GM21529 (cell line): ENCODE results near the gene GUCY1A1.

Experiments
- ATAC-seq: cut with Tn5 transposase; IDR thresholded peaks from one replicate; pipeline ENCODE4 v1.9.1; 2021; ENCODE audit not compliant: unreplicated experiment

Gene GUCY1A1

GRCh38 chr4:155734951-155735350, 68.3 kb downstream of the GUCY1A1 start:
- no peak for ATAC-seq

GRCh38 chr4:155735496-155735895, 68.8 kb downstream of the GUCY1A1 start:
- no peak for ATAC-seq

GRCh38 chr4:155738548-155738947, 71.9 kb downstream of the GUCY1A1 start:
- ATAC-seq, result no peak

- no peak for ATAC-seq
Measured at GRCh38 chr4:155741546-155741945, 74.9 kb downstream of the GUCY1A1 start.

GRCh38 chr4:155742310-155743015, 75.8 kb downstream of the GUCY1A1 start:
- ATAC-seq, result no peak

- ATAC-seq, result no peak
Measured at GRCh38 chr4:155745984-155746383, 79.3 kb downstream of the GUCY1A1 start.

- no peak for ATAC-seq
Measured at GRCh38 chr4:155748039-155748438, 81.4 kb downstream of the GUCY1A1 start.

- no peak for ATAC-seq
Measured at GRCh38 chr4:155749041-155749440, 82.4 kb downstream of the GUCY1A1 start.

GRCh38 chr4:155751569-155751968, 84.9 kb downstream of the GUCY1A1 start:
- ATAC-seq, result no peak

- no peak for ATAC-seq
Measured at GRCh38 chr4:155757745-155758265, 91.2 kb downstream of the GUCY1A1 start.

- peak; percentile 95 for ATAC-seq
Measured at GRCh38 chr4:155758481-155759371, 92.1 kb downstream of the GUCY1A1 start, which contains the start of gene GUCY1B1. TSS of gene GUCY1B1 (plus strand) at chr4:155759021. CDS start at chr4:155759141, 120 bp downstream.

- ATAC-seq, result no peak
Measured at GRCh38 chr4:155759372-155760252, 93.0 kb downstream of the GUCY1A1 start.

GRCh38 chr4:155761047-155761446, 94.4 kb downstream of the GUCY1A1 start:
- ATAC-seq, result no peak

GRCh38 chr4:155761916-155762315, 95.3 kb downstream of the GUCY1A1 start:
- ATAC-seq, result no peak

- no peak for ATAC-seq
Measured at GRCh38 chr4:155762334-155762733, 95.7 kb downstream of the GUCY1A1 start.

GRCh38 chr4:155763551-155763950, 96.9 kb downstream of the GUCY1A1 start:
- ATAC-seq, result no peak

- ATAC-seq, result no peak
Measured at GRCh38 chr4:155765149-155765548, 98.5 kb downstream of the GUCY1A1 start.

GRCh38 chr4:155766622-155767021, 100.0 kb downstream of the GUCY1A1 start:
- no peak for ATAC-seq

GRCh38 chr4:155768370-155768769, 101.7 kb downstream of the GUCY1A1 start:
- ATAC-seq, result no peak

GRCh38 chr4:155769090-155769489, 102.4 kb downstream of the GUCY1A1 start:
- no peak for ATAC-seq
